Measurements from ENCODE around the gene ADAT2.

ADAT2 gene

GRCh38 chr6:143396497-143397226 lies 53.8 kb downstream of the ADAT2 start:
- DNase-seq = no peak

GRCh38 chr6:143395699-143396098 lies 54.8 kb downstream of the ADAT2 start:
- no peak for DNase-seq

DNA sequence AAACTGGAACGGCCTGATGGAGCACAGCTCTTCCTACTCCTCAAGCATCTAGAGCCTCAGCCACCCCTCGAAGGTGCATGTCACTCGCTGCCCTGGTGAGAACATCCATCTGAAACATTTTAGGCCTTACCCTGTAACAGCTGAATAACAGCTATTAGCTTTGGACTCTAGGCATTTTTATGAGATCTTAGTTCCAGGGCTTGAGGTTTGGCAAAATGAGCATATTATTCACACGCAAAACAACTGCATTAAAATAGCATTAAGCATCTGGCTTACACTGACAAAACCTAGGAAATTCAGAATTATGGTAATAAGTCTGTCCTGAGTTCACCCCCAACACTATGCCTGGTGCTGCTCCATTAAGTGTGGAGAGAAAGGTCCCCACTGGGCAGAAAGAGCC lies 56.1 kb downstream of the ADAT2 start:
- DNase-seq = no peak

DNA sequence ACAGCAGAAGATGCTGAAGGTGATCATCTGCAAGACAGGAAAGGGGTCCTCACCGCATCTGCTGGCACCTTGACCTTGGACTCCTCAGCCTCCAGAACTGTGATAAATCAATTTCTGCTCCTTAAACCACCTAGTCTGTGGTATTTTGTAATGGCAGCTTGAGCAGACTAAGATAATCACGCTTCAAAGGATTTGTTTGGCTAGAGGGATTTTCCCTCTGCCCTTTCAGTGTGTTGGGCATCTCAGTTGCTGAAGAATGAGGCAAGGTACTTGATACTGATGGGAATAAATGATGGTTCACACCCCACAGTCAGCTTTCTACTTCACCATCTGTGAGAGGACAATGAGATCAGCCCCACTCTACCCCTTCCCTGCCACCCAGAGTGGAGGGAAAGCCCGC lies 60.2 kb downstream of the ADAT2 start:
- DNase-seq = no peak

DNA sequence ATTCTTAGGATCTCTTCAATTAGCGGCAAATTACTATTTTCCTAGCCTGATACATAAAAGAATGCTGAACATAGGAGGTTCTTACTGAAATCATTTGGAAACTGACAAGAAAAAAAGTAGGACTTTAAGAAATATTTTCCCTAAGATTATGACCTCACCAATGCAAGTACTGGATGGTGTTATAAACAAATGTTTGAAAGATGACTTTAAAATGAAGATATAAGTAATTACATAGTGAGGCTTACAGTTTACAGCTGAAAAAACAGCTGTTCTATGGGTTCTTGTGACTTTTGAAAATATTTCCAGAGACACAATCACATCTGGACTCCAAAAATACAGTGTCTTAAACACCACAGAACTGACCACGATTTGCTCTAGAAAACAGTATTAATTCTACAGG lies 64.9 kb downstream of the ADAT2 start:
- DNase-seq = no peak

GRCh38 chr6:143376861-143377260 lies 73.6 kb downstream of the ADAT2 start:
- DNase-seq = no peak

- no peak for DNase-seq
Observed at GRCh38 chr6:143376375-143376774, 74.1 kb downstream of the ADAT2 start.

DNA sequence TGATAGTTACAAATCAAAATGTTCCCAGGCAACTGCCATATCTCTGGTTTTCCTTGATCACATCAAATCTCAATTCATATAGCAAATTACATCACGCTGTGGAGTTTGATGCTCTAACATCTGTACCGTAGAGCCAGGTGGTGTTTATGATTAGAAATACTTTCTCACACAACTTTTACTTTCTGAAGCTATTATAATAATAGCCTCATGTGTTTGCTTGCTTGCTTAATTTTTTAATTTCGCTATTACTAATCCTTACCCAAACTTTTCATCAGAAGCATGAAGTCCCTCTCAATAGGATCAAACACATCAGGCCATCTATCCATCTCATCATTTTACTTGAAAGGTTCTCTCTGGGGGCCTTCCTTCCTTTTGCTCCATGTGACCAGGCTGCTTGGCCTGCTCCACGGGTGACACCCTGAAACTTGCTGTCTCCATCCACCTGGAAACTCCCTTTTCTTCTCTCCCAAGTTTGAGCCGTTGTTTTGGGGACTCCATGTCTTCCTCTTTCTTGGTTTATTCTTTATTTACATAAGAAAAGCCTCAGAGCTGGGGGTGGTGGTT lies 75.4 kb downstream of the ADAT2 start:
- DNase-seq = no peak

- DNase-seq = no peak
Observed at GRCh38 chr6:143374014-143374413, 76.5 kb downstream of the ADAT2 start.

Measured in GOT3 (cell line).